Naive thymus-derived CD8-positive, alpha-beta T cell (primary cell): ENCODE results near the gene HOXA2. TPM values are rescaled to one million over a fixed set of nuclear protein-coding genes. Genes with fewer than 3 reads are reported as not detected.

ENCODE experiments used
- ATAC-seq, 2 donors: fragments of 150-1000 bp; cut with Tn5 transposase in 1 of 2; sonication (Bioruptor Pico), chemical (Tn5 transposase) in 1 of 2; 1 replicate in 1 of 2; 2 replicates in 1 of 2; pipeline ENCODE4 v1.10.0; 2021; ENCODE audit warnings: mild to moderate bottlenecking in 2 of 2, moderate library complexity in 2 of 2
- POLR2A ChIA-PET: fragments of 350-600 bp; sonication (Branson Sonifier 250); formaldehyde crosslinking; loops from one replicate; lab custom pipeline; 2021; ENCODE audit warnings: antibody characterized with exemption; lab: Charles Lee
- DNase-seq, 10 donors: peaks; one replicate each; pipeline versions ENCODE4 v3.0.0 to v3.0.0-alpha.2; 2020 to 2022
- H3K27ac Mint-ChIP-seq, 10 donors: one replicate each; pipeline ENCODE4 v1.8.0; 2020 to 2022; ENCODE audit warnings: mild to moderate bottlenecking in 10 of 10, mixed read lengths in 10 of 10, moderate library complexity in 4 of 10, inconsistent platforms in 1 of 10
- H3K27me3 Mint-ChIP-seq, 5 donors: one replicate each; pipeline ENCODE4 v1.8.0; 2021 to 2022; ENCODE audit warnings: mixed read lengths in 5 of 5
- H3K36me3 Mint-ChIP-seq, 3 donors: one replicate each; pipeline ENCODE4 v1.8.0; 2020 to 2022; ENCODE audit warnings: mixed read lengths in 3 of 3, mild to moderate bottlenecking in 2 of 3, inconsistent platforms in 1 of 3
- H3K4me1 Mint-ChIP-seq, 4 donors: one replicate each; pipeline ENCODE4 v1.8.0; 2021 to 2022; ENCODE audit warnings: mixed read lengths in 4 of 4
- H3K4me3 Mint-ChIP-seq, 10 donors: one replicate each; pipeline ENCODE4 v1.8.0; 2020 to 2022; ENCODE audit warnings: mild to moderate bottlenecking in 10 of 10, mixed read lengths in 10 of 10, moderate library complexity in 6 of 10, inconsistent platforms in 1 of 10
- H3K9me3 Mint-ChIP-seq, 9 donors: one replicate each; pipeline ENCODE4 v1.8.0; 2020 to 2022; ENCODE audit warnings: mixed read lengths in 9 of 9, mild to moderate bottlenecking in 3 of 9, inconsistent platforms in 1 of 9, moderate library complexity in 1 of 9
- polyA plus RNA-seq, 3 donors: library from polyadenylated mRNA; unstranded; fragments of 300-500 nt; fragmentation: Illumina TruSeq; gene quantifications; one replicate each; pipeline ENCODE4 v1.2.3, GENCODE V29; 2021
- total RNA-seq, 8 experiments: library from RNA in 2 of 8; stranded (reverse) in 2 of 8; gene quantifications; one replicate each; pipeline ENCODE4 v1.2.3 and lab custom pipeline; 2021 to 2026

The HOXA2 gene
- total and polyA plus RNA-seq, 5 experiments from 2014 or later, result not detected

DNA sequence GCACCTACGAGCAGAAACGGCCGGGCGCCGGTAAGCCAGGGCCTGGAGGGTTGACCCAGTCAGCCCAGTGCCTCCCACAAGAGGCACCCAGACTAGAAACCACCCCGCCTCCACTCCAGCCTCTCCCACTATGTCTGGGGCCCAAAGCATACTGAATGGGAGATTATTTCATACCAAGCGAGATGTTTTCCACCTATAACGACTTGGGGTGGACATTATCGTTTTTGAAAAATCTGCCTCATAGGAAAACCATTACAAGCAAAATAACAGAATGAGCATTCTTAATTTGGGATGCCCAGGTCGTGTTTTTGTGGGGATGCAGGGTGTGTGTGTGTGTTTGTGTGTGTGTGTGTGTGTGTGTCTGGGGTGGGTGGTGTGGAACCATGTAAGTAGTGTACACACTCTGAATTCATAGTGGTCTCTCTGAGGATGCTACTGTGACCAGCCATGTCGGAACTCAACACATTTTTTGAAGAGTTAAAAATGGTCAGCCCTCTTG, 43.5 kb upstream of the HOXA2 start:
- DNase-seq, result no peak
- Mint-ChIP-seq H3K27me3 (peaks cover 34 to 83% (median 54%) of the 10 kb centered on the region in 5 donors), H3K4me3 (no peak overlapping the region), H3K36me3 (no peaks in the 10 kb centered on the region), H3K4me1 (peaks cover 14 to 24% (median 18%) of the 10 kb centered on the region in 4 donors), H3K27ac (no peak overlapping the region), H3K9me3 (peaks cover 0 to 2% (median 0%) of the 10 kb centered on the region in 9 donors)
- no peak for ATAC-seq
- POLR2A ChIA-PET, result no interaction called here

DNA sequence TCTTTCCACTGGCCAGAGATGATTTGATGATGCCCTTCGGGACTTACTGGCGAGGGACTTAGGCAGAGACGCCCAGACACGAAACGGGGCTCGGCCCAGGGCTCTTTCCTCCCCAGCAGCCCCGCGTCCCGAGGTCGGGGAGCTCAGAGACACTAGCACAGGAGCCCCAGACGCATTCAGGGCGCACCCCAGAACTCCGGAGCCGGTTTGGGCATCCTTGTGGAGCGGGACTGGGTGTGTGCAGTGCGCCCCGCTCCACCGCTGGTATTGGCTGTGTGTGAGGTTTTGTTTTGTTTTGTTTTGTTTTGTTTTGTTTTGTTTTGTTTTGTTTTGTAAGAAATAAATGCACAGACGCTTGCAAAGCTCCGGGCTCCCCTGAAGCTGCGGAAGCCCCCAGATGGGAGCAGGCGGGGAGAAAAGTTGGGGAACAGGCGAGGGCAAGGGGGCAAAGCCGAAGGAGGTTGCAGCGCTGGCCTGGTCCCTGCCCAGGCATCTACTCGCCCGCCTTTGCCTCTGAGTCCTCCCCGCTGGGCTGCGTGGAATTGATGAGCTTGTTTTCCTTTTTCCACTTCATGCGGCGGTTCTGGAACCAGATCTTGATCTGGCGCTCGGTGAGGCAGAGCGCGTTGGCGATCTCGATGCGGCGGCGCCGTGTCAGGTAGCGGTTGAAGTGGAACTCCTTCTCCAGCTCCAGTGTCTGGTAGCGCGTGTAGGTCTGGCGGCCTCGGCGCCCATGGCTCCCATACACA, 42.9 kb upstream of the HOXA2 start:
- Mint-ChIP-seq H3K27me3 (peaks cover 34 to 79% (median 48%) of the 10 kb centered on the region in 5 donors), H3K27ac (no peak overlapping the region), H3K36me3 (no peaks in the 10 kb centered on the region), H3K9me3 (peaks cover 0 to 2% (median 0%) of the 10 kb centered on the region in 9 donors), H3K4me1 (peaks cover 10 to 19% (median 12%) of the 10 kb centered on the region in 4 donors), H3K4me3 (no peak overlapping the region)
- ATAC-seq, result no peak
- DNase-seq, result peak in 1 of 10 donors; percentile 24
- POLR2A ChIA-PET, result interaction anchor here (1.4 kb wide), 1 partner anchor 10 kb away, joined by 4 read pairs; no protein-coding TSS in a partner anchor

DNA sequence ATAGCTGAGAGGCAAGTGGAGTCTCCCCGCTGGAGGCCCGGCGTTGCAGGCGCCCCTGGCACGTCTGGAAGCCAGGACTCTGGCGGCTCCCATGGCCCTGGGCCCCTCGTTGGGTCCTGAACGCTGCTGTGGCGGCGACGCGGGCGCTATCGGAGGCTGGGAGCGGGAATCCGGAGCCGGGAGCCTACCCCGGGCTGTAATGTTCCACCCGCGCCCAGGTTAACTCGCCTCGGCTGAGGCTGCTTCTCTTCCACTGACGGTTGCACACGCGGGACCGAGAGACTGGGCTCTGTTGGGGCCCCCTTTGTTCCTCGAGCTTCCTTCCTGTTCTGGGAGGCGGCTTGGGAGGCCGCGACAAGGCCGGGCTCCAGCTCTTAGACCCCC, 42.3 kb upstream of the HOXA2 start:
- no peak for DNase-seq
- peaks cover 7 to 15% (median 11%) of the 10 kb centered on the region in 4 donors for H3K4me1 Mint-ChIP-seq
- no peak overlapping the region for H3K4me3 Mint-ChIP-seq
- no peak for ATAC-seq
- H3K9me3 Mint-ChIP-seq, result peaks cover 0 to 2% (median 0%) of the 10 kb centered on the region in 9 donors
- H3K36me3 Mint-ChIP-seq, result no peaks in the 10 kb centered on the region
- no peak overlapping the region for H3K27ac Mint-ChIP-seq
- H3K27me3 Mint-ChIP-seq, result peaks cover 32 to 79% (median 49%) of the 10 kb centered on the region in 5 donors
- POLR2A ChIA-PET, result interaction anchor here (1.4 kb wide), 1 partner anchor 10 kb away, joined by 4 read pairs; no protein-coding TSS in a partner anchor

DNA sequence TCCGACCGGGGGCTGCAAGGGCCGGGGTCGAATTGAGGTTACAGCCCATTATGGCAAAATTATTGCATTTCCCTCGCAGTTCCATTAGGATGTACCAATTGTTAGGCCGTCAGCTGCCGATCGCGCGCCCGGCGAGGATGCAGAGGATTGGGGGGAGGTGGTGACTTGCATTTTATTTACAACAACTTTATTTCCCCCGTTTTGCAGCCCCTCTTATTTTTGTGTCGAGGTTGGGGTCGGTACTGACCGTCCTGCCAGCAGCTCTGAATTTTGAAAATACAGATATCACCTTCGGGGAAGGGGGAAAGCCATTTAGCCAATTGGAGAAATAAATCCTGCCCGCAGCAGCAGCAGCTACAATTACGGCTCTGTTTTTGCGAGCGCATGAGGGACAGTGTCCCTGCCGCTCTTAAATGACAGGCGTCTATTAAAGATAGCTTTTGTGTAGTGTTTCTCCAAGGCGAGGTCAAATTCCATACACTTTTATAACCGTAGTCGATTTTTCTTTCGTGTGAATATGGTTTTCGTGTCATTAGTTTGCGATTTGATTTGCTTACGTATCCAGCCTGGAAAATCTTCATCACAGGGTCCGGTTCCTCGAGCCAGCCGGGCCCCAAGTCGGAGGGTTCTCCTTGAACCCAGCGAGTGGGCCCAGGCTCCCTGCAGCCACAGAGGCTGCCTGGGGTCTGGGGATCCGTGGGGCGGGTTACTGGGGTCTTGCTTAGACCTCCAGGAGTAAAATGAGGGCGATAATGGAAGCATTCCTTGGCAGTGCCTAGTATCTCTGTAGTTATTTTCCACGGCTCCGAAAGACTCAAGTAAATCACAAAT, 41.7 kb upstream of the HOXA2 start:
- Mint-ChIP-seq H3K27ac (no peak overlapping the region), H3K9me3 (peaks cover 0 to 2% (median 0%) of the 10 kb centered on the region in 9 donors), H3K4me3 (no peak overlapping the region), H3K27me3 (peaks cover 29 to 75% (median 49%) of the 10 kb centered on the region in 5 donors), H3K36me3 (no peaks in the 10 kb centered on the region), H3K4me1 (peaks cover 7 to 15% (median 11%) of the 10 kb centered on the region in 4 donors)
- DNase-seq, result no peak
- ATAC-seq, result no peak
- POLR2A ChIA-PET, result interaction anchor here (1.4 kb wide), 1 partner anchor 11 kb away, joined by 4 read pairs; no protein-coding TSS in a partner anchor

DNA sequence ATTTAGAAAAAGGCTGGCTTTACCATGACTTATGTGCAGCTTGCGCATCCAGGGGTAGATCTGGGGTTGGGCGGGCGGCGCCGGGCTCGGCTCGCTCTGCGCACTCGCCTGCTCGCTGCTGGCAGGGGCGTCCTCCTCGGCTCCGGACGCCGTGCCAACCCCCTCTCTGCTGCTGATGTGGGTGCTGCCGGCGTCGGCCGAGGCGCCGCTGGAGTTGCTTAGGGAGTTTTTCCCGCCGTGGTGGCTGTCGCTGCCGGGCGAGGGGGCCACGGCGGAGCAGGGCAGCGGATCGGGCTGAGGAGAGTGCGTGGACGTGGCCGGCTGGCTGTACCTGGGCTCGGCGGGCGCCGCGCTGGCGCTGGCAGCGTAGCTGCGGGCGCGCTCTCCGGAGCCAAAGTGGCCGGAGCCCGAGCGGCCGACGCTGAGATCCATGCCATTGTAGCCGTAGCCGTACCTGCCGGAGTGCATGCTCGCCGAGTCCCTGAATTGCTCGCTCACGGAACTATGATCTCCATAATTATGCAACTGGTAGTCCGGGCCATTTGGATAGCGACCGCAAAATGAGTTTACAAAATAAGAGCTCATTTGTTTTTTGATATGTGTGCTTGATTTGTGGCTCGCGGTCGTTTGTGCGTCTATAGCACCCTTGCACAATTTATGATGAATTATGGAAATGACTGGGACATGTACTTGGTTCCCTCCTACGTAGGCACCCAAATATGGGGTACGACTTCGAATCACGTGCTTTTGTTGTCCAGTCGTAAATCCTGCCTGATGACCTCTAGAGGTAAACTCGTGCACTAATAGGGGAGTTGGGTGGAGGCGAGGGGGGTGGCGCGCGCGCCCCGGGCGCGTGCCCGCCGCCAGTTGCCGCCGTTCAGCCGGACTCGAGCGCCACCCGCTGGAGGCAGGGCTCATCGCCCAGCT, 40.8 kb upstream of the HOXA2 start, which contains the start of gene HOXA5:
TSS of gene HOXA5 (minus strand) at position 659 of the 927 bp plus-strand sequence. CDS start at position 585, 74 bp downstream.
- Mint-ChIP-seq H3K36me3 (no peaks in the 10 kb centered on the region), H3K27ac (peak within 1 kb of the TSS in 1 of 10 donors; percentile 44), H3K9me3 (peaks cover 0 to 2% (median 0%) of the 10 kb centered on the region in 9 donors), H3K4me1 (peaks cover 5 to 12% (median 8%) of the 10 kb centered on the region in 4 donors), H3K4me3 (peak within 1 kb of the TSS in 7 of 10 donors; percentile 20 to 48 (median 43)), H3K27me3 (peaks cover 31 to 75% (median 49%) of the 10 kb centered on the region in 5 donors)
- POLR2A ChIA-PET, result interaction anchor here (1.4 kb wide), 1 partner anchor 12 kb away, joined by 4 read pairs; no protein-coding TSS in a partner anchor
- ATAC-seq (no peak), DNase-seq (no peak)

DNA sequence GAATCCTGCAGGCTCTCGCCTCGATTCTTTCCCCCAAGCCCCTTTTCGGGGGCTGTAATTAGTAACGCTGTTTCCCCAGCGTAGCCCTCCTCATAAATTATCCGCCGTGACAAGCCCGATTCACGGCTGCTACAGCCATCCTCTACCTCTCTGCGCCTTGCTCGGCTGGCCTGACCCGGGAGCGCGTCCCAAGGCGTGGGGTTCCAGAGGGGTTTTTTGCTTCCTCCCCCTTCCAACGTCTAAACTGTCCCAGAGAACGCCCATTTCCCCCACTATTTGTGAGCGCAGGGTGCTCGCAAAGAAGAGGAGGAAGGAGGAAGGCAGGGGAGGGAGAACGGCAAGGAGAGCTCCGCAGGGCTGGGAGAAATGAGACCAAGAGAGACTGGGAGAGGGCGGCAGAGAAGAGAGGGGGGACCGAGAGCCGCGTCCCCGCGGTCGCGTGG, 40.1 kb upstream of the HOXA2 start:
- POLR2A ChIA-PET, result no interaction called here
- H3K27ac Mint-ChIP-seq, result peak overlapping the region in 1 of 10 donors; percentile 44
- peaks cover 28 to 75% (median 52%) of the 10 kb centered on the region in 5 donors for H3K27me3 Mint-ChIP-seq
- H3K4me3 Mint-ChIP-seq, result peak overlapping the region in 6 of 10 donors; percentile 29 to 48 (median 44)
- peaks cover 0 to 2% (median 0%) of the 10 kb centered on the region in 9 donors for H3K9me3 Mint-ChIP-seq
- no peaks in the 10 kb centered on the region for H3K36me3 Mint-ChIP-seq
- H3K4me1 Mint-ChIP-seq, result peaks cover 0 to 7% (median 5%) of the 10 kb centered on the region in 4 donors
- ATAC-seq (no peak), DNase-seq (no peak)

DNA sequence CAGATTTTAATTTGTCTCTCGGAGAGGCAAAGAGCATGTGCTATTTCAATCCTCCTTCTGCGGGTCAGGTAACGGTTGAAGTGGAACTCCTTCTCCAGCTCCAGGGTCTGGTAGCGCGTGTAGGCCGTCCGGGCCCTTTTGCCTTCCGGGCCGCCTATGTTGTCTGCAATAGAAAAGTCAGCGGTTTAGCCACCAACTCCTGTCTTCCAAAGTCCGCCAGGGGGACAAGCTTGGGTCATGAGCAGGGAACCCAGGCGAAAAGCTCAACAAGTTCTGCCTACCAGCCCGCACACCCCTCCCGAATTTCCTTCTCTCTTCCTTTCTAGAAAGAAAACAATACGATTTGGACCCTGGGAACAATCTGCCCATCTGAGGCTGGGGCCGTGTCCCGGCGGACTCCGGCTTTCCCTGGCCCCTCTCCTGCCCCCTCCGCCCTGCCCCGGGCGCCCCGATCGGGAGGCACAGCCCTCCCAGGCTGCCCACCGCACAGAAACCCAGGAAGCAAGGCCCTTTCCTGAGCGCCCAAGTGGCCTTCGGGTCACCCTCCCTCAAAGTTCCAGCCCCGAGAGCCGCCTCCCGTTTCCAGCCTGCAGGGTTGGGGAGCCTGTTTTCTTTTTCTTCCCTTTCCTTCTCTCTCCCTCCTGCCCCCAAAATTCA, 39.6 kb upstream of the HOXA2 start:
- H3K27me3 Mint-ChIP-seq, result peaks cover 27 to 75% (median 52%) of the 10 kb centered on the region in 5 donors

DNA sequence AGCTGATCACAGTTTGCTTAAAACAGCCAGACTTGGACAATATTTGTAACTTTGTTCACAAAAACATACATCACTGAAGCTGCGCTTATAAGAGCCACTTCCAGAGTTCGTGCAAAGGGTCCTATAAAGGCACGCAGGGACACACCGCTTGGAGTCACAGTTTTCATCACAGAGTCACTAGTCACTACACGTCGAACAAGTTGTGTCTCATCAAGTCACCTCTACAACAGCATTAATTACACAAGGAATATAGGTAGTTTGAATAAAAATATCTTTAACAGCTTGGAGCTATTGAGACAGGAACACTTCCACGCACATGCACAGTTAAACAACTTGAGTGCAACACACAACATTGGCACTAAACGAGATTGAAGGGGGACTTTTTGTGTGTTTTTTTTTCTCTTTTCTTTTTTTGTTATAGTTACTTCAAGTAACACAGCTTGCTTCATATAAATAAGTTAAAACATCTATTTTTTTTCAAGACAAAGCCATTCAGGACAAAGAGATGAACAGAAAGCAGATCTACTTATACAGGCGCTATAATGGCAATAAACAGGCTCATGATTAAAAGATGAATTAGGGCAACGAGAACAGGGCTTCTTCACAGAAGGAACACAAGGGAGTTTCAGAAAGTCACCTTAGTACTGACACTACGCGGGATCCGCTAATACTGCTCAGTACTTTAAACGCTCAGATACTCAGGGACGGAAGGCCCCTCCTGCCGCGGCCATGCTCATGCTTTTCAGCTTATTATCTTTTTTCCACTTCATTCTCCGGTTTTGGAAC, 38.8 kb upstream of the HOXA2 start:
- POLR2A ChIA-PET, result no interaction called here

More for the DNA sequence above, 39.6 kb upstream of the HOXA2 start:
- peaks cover 0 to 2% (median 0%) of the 10 kb centered on the region in 9 donors for H3K9me3 Mint-ChIP-seq
- DNase-seq, result no peak
- no peaks in the 10 kb centered on the region for H3K36me3 Mint-ChIP-seq
- peaks cover 0 to 2% (median under 1%) of the 10 kb centered on the region in 4 donors for H3K4me1 Mint-ChIP-seq
- POLR2A ChIA-PET, result no interaction called here
- no peak overlapping the region for H3K4me3 Mint-ChIP-seq
- H3K27ac Mint-ChIP-seq, result peak overlapping the region in 1 of 10 donors; percentile 44
- no peak for ATAC-seq

DNA sequence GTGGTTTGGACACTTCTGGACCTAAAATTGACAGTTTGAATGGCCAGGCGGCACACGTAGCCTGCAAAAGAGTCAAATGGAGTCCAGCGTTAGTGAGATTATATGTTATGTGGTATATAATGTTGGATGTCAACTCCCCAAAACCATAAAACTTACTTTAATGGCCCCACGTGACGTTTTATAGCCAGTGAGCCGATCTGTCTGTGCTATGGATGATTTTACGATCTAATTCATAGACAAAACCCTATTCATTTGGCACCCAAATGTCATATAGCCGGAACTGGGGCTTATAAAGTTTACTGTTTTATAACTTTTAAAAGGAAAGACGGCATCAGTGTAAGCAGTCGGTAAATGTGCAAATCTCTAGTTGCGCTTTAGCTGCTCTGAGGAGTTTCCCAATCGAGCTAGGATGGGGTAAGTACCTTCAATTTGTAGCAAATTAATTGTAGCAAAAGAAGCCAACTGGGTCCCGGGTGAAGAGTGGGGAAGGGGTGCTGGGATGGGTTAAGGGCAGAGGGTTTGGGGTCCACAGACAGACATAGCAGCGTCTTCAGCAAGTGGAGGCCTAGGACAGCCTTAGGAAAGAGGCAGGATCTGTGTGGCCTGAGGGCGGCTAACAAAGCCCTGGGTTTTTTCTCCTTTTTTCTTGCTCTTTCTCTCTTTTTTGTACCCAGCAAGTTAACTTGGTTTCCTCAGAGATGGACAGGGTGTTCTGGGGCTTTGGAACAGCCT, 37.8 kb upstream of the HOXA2 start:
- peaks cover 0 to 2% (median 0%) of the 10 kb centered on the region in 9 donors for H3K9me3 Mint-ChIP-seq
- no peak overlapping the region for H3K27ac Mint-ChIP-seq
- peaks cover 2 to 6% (median 5%) of the 10 kb centered on the region in 4 donors for H3K4me1 Mint-ChIP-seq
- ATAC-seq (no peak), DNase-seq (no peak)
- POLR2A ChIA-PET, result no interaction called here
- peaks cover 24 to 73% (median 45%) of the 10 kb centered on the region in 5 donors for H3K27me3 Mint-ChIP-seq
- H3K4me3 Mint-ChIP-seq, result no peak overlapping the region
- no peaks in the 10 kb centered on the region for H3K36me3 Mint-ChIP-seq

More for the DNA sequence above, 38.8 kb upstream of the HOXA2 start:
- DNase-seq, result no peak
- no peak for ATAC-seq
- peaks cover 22 to 75% (median 47%) of the 10 kb centered on the region in 5 donors for H3K27me3 Mint-ChIP-seq
- H3K4me1 Mint-ChIP-seq, result no peaks in the 10 kb centered on the region
- H3K9me3 Mint-ChIP-seq, result peaks cover 0 to 2% (median 0%) of the 10 kb centered on the region in 9 donors
- no peak overlapping the region for H3K4me3 Mint-ChIP-seq
- H3K27ac Mint-ChIP-seq, result no peak overlapping the region
- no peaks in the 10 kb centered on the region for H3K36me3 Mint-ChIP-seq
